Caco-2 (cell line): ENCODE results near the gene PHACTR2. TPM values are rescaled to one million over a fixed set of nuclear protein-coding genes. Genes with fewer than 3 reads are reported as not detected.

Experiments
- BruUV-seq: library from RNA; stranded (reverse); fragments of 400-500 nt; replicated peaks from 2 replicates; lab custom pipeline; 2021; lab: Mats Ljungman, UMichigan
- CTCF ChIA-PET: fragments of 300-600 bp; sonication (Branson Sonifier 250); formaldehyde crosslinking; loops from one replicate; lab custom pipeline; 2022; ENCODE audit warnings: antibody characterized with exemption; lab: Charles Lee
- POLR2A ChIA-PET: fragments of 300-600 bp; sonication (Branson Sonifier 250); formaldehyde crosslinking; loops from one replicate; lab custom pipeline; 2022; ENCODE audit warnings: antibody characterized with exemption; lab: Charles Lee
- DNase-seq, 2 experiments: peaks; one replicate each; pipeline versions ENCODE4 v3.0.0 to v3.0.0-alpha.2; 2020 to 2022
- H3K27me3 ChIP-seq: replicated peaks from 2 replicates; pipeline ENCODE4 v1.6.0; 2011; ENCODE audit warnings: low read length; ENCODE audit not compliant: control insufficient read depth, insufficient read depth
- H3K36me3 ChIP-seq: 2 replicates; pipeline ENCODE4 v1.5.1; 2011; ENCODE audit warnings: low read length; ENCODE audit not compliant: control insufficient read depth, insufficient read depth
- H3K4me1 ChIP-seq: fragments of 250-450 bp; sonication (Bioruptor Pico); 2 replicates; pipeline ENCODE4 v1.5.1; 2020; ENCODE audit warnings: mild to moderate bottlenecking
- H3K4me3 ChIP-seq: 2 replicates; pipeline ENCODE4 v1.5.1; 2011; ENCODE audit warnings: low read depth, mild to moderate bottlenecking, control low read depth, low read length
- H3K9me3 ChIP-seq: fragments of 250-450 bp; sonication (Bioruptor Pico); 2 replicates; pipeline ENCODE4 v1.5.1; 2020; ENCODE audit warnings: mild to moderate bottlenecking, moderate library complexity
- H3K27ac Mint-ChIP-seq: one replicate; pipeline ENCODE4 v1.8.0; 2022; ENCODE audit warnings: mixed read lengths; ENCODE audit not compliant: unreplicated experiment
- H3K27me3 Mint-ChIP-seq: one replicate; pipeline ENCODE4 v1.8.0; 2022; ENCODE audit warnings: mixed read lengths; ENCODE audit not compliant: insufficient read depth, unreplicated experiment
- H3K36me3 Mint-ChIP-seq: one replicate; pipeline ENCODE4 v1.8.0; 2022; ENCODE audit warnings: mild to moderate bottlenecking, mixed read lengths; ENCODE audit not compliant: insufficient read depth, unreplicated experiment
- H3K4me1 Mint-ChIP-seq: one replicate; pipeline ENCODE4 v1.8.0; 2022; ENCODE audit warnings: low read depth, mixed read lengths; ENCODE audit not compliant: unreplicated experiment
- H3K4me3 Mint-ChIP-seq: one replicate; pipeline ENCODE4 v1.8.0; 2022; ENCODE audit warnings: mild to moderate bottlenecking, moderate library complexity, mixed read lengths; ENCODE audit not compliant: unreplicated experiment
- H3K9me3 Mint-ChIP-seq: one replicate; pipeline ENCODE4 v1.8.0; 2022; ENCODE audit warnings: mixed read lengths; ENCODE audit not compliant: unreplicated experiment
- intact Hi-C: fragments of 100-400 bp; cut with micrococcal nuclease; formaldehyde crosslinking; loops from one replicate; pipeline ENCODE4 v1.10.0; 2022; ENCODE audit not compliant: unreplicated experiment
- total RNA-seq: library from RNA; stranded (reverse); gene quantifications from 2 replicates; pipeline ENCODE4 v1.2.3, GENCODE V29; 2022
- TF ChIP-seq, protein P1 (sequence below), 2 experiments: fragments of 200-600 bp in 1 of 2; IDR thresholded peaks; 1 replicate in 1 of 2; 2 replicates in 1 of 2; pipeline versions ENCODE4 v1.5.1 to v1.8.0; 2011 to 2022; ENCODE audit warnings: antibody characterized with exemption in 1 of 2, control low read depth in 1 of 2, inconsistent platforms in 1 of 2, low read depth in 1 of 2, low read length in 1 of 2, mild to moderate bottlenecking in 1 of 2, moderate library complexity in 1 of 2; ENCODE audit not compliant: insufficient read depth in 1 of 2, severe bottlenecking in 1 of 2, unreplicated experiment in 1 of 2

Gene PHACTR2
- total RNA-seq, 1 experiment from 2014 or later = 100 TPM

- Histone ChIP-seq H3K9me3 (no peaks in the 10 kb centered on the region), H3K27me3 (no peaks in the 10 kb centered on the region), H3K4me1 (peaks cover 41% of the 10 kb centered on the region), H3K36me3 (no peaks in the 10 kb centered on the region; the same call in 1 of the 2 replicates), H3K4me3 (no peak overlapping the region)
- BruUV-seq = no TSS peak
- Mint-ChIP-seq H3K4me1 (peaks cover 48% of the 10 kb centered on the region), H3K27me3 (no peaks in the 10 kb centered on the region), H3K4me3 (no peak overlapping the region), H3K36me3 (peaks cover 18% of the 10 kb centered on the region), H3K9me3 (no peaks in the 10 kb centered on the region), H3K27ac (peak overlapping the region; percentile 42)
- intact Hi-C loops = no loop called here
- CTCF ChIA-PET = interaction anchor here (0.6 kb wide), 1 partner anchor 317 kb away, joined by 3 read pairs; no protein-coding TSS in a partner anchor
- no peak for DNase-seq
- POLR2A ChIA-PET = no interaction called here
- TF ChIP-seq, protein P1, sequence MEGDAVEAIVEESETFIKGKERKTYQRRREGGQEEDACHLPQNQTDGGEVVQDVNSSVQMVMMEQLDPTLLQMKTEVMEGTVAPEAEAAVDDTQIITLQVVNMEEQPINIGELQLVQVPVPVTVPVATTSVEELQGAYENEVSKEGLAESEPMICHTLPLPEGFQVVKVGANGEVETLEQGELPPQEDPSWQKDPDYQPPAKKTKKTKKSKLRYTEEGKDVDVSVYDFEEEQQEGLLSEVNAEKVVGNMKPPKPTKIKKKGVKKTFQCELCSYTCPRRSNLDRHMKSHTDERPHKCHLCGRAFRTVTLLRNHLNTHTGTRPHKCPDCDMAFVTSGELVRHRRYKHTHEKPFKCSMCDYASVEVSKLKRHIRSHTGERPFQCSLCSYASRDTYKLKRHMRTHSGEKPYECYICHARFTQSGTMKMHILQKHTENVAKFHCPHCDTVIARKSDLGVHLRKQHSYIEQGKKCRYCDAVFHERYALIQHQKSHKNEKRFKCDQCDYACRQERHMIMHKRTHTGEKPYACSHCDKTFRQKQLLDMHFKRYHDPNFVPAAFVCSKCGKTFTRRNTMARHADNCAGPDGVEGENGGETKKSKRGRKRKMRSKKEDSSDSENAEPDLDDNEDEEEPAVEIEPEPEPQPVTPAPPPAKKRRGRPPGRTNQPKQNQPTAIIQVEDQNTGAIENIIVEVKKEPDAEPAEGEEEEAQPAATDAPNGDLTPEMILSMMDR (IDR thresholded peaks at IDR 0.05; ENCODE audit: insufficient read depth in 1 of 2, low read depth in 1 of 2, low read length in 1 of 2, severe bottlenecking in 1 of 2, unreplicated experiment in 1 of 2) = no peak
These were observed 73.1 kb downstream of the PHACTR2 start for GRCh38 chr6:143750877-143751276.

DNA sequence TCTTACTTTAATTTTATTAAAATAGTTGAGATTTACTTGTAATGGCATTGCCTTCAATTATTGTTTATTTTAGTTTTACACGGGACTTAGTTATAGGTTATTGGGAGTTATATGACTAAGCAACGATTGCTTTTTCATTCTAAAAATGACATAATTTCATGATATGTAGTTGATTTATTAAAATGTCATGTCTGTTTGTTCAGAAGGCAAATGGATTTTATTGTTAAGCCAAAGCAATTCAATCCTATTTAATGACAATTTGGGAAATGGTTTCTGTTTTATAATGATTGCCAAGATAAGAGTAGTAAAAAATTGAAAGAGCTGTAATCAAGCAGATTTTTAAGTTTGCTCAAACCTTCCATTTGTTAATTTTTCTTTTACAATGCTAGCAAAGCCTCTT lies 74.7 kb downstream of the PHACTR2 start:
- no peak overlapping the region for H3K4me3 Mint-ChIP-seq
- Histone ChIP-seq H3K4me1 (peaks cover 28% of the 10 kb centered on the region), H3K36me3 (no peaks in the 10 kb centered on the region; the same call in 1 of the 2 replicates), H3K4me3 (no peak overlapping the region), H3K9me3 (no peaks in the 10 kb centered on the region), H3K27me3 (no peaks in the 10 kb centered on the region)
- no peak for DNase-seq
- H3K27ac Mint-ChIP-seq = no peak overlapping the region
- CTCF ChIA-PET = no interaction called here
- intact Hi-C loops = no loop called here
- H3K4me1 Mint-ChIP-seq = peaks cover 47% of the 10 kb centered on the region
- no TSS peak for BruUV-seq
- POLR2A ChIA-PET = no interaction called here
- peaks cover 23% of the 10 kb centered on the region for H3K36me3 Mint-ChIP-seq
- H3K9me3 Mint-ChIP-seq = no peaks in the 10 kb centered on the region
- H3K27me3 Mint-ChIP-seq = no peaks in the 10 kb centered on the region
- TF ChIP-seq, protein P1 (IDR thresholded peaks at IDR 0.05; ENCODE audit: insufficient read depth in 1 of 2, low read depth in 1 of 2, low read length in 1 of 2, severe bottlenecking in 1 of 2, unreplicated experiment in 1 of 2) = no peak

DNA sequence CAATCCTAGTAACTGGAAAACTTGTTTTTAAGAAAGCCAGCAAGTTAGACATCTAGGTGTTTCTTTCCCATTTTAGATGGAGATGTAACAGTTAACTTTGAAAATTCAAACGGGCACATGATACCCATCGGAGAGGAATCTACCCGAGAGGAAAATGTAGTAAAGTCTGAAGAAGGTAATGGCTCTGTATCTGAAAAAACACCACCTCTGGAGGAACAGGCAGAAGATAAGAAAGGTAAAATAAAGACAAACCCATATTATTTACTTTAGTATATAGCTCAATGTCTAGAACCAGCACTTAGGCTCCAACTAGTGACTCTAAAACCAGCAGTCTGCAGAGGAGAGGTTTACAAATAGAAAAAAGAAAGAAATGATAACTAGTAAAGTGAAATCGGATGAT lies 75.9 kb downstream of the PHACTR2 start:
- Histone ChIP-seq H3K4me1 (peaks cover 17% of the 10 kb centered on the region), H3K36me3 (no peaks in the 10 kb centered on the region; the same call in 1 of the 2 replicates), H3K4me3 (no peak overlapping the region), H3K27me3 (no peaks in the 10 kb centered on the region), H3K9me3 (no peaks in the 10 kb centered on the region)
- Mint-ChIP-seq H3K27me3 (no peaks in the 10 kb centered on the region), H3K27ac (no peak overlapping the region), H3K4me1 (peaks cover 35% of the 10 kb centered on the region), H3K4me3 (no peak overlapping the region), H3K9me3 (no peaks in the 10 kb centered on the region), H3K36me3 (peaks cover 30% of the 10 kb centered on the region)
- no peak for DNase-seq
- ChIA-PET CTCF (no interaction called here), POLR2A (no interaction called here)
- intact Hi-C loops = no loop called here
- TF ChIP-seq, protein P1 (IDR thresholded peaks at IDR 0.05; ENCODE audit: insufficient read depth in 1 of 2, low read depth in 1 of 2, low read length in 1 of 2, severe bottlenecking in 1 of 2, unreplicated experiment in 1 of 2) = no peak
- no TSS peak for BruUV-seq
